ENCODE measurements around the gene GATA6.

Gene GATA6

DNA sequence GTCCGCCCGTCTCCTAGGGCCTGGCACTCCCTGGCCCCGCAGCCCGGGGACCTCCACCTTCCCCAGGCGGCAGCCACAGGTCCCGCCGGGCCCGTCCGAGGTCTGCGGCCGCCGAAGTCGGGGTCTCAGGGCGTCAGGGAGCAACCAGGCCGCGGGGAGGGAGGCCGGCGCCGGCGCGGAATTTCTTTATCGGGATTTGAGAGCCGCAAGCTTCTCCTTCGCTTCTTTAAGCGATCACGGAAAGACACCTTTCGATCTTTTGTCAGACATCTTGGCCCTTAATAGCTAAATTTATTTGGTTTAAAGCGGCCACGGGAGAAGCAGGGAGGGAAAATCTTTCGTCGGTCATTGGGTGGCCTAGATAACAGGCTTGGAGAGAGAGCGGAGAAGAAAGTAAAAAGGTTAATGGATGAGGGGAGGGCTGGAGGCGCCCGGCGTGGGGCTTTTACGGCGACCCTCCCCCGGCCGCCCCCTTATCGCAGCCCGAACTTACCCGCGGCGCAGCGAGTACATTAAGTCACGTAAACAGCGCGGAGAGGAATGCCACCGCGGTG, 4.3 kb upstream of the GATA6 start:
- in situ Hi-C loops (cut with MboI; ENCODE audit: low pct_unique_long_range_greater_than_20kb, low sequenced_read_pairs), result no loop called here

DNA sequence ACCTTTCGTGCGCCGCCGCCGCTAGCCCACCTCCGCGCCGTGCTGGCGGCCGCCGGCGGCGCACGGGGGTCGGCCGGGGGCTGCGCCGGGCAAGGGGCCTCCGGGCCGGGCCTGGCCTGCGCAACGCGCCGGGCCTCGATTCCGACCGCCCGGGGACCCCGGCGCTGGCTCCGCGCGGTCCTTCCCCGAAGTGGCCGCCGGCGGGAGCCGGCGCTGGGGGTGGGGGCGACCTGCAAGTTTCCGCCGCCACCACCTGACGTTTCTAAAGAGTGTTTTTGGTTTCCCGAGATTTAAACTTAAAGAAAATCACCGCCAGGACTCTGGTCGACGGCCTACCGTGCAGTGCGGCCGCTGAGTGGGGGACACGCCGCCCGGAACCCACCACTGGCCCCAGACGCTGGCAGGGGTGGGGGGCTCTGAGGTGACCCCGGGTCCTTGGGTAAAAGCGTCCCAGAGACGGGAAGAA, 3.8 kb upstream of the GATA6 start:
- DNase-seq, result no peak
- in situ Hi-C loops (cut with MboI; ENCODE audit: low pct_unique_long_range_greater_than_20kb, low sequenced_read_pairs), result no loop called here

More for the DNA sequence above, 4.3 kb upstream of the GATA6 start:
- DNase-seq, result no peak

DNA sequence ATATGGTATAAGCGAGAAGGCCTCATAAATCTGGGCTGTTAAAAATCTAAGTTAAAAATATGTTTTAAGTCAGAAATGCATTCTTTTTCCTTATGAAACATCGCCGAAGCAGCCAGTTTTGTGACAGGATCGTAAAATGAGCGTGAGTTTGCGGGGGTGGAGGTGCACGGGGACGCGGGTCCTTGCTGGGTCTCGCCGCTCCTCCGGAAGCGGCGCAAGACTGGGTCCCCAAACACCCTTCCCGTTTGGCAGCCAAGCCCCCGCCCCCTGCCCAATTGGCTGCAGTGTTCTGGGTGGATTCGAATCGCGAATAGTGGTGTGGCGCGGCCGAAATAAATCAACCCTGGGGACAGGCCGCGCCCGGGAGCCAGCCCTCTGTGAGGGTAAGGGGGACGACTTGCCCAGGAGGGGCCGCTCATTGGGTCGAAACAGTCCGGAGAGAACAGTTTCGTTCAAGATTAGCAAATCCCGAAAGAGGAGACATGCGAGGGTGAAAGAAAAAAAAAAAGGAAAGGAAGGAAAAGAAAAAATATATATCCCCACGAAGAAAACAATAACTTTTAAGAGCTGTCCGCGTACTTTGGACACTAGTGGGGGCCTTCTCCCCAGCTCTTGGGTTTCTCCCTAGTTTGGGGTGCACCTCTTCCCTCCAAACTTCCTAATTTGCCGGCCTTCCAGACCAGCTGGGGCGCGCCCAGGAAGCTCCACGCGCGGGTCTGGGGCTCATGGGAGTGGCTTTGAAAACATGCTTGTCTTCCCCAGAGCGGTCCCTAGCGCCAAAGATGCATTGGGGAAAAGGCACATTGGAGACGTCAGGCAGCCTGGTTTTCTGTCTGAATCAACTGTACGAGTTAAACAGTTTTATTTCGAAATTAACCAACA, 3.1 kb upstream of the GATA6 start:
- DNase-seq, result no peak
- in situ Hi-C loops (cut with MboI; ENCODE audit: low pct_unique_long_range_greater_than_20kb, low sequenced_read_pairs), result no loop called here

DNA sequence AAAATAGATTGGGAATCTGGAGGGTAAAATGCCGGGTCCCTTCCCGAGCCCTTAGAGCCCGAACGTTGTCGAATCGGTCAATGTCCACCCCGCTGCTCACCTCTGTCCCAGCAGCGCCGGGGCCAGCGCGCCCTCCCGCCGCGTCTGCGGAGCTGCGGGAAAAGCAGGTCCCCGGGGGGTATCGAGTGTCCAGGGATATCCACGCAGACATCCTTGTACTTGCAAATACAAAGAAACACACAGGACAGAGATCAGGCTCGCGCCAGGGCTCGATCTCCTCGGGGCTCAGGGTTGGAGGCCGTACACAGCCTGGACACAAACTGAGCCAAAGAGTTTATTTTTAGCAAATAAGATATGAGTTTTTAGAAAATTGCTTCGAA, 2.3 kb upstream of the GATA6 start:
- in situ Hi-C loops (cut with MboI; ENCODE audit: low pct_unique_long_range_greater_than_20kb, low sequenced_read_pairs), result no loop called here
- DNase-seq, result no peak

DNA sequence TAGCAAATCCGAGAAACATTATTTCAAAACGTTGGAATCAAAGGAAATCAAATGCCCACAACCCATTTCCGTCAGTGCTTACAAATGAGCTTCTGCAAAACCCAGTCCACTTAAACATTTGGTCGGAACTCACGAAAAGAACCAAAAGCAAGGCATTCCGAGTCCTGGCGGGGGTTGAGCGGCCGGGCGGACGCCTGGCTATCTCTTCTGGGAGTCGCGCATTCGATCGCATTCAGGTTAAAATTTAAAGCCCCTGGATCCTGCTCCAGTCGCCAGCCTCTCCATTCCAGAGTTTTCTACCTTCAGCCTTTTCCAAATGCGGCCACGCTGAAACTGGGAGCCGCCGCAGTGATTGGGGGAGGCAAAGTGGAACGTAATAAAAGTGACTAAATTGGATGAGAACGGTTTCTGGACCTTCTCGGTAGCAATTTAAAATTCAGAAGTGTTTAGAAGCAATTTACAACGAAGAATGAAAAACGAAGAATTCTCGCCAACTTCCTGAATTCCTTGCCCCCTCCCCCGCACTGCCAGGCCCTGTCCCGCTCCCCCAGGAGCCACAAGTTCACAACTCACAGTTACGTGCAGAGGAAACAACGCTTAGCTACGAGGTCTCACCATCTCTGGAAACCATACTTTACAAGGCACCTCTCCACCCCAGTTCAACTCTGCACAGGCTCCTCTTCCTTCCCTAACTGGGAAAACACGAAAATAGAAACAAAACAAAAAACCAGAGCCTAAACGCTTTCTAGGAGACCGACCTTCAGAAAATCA, 1.7 kb upstream of the GATA6 start:
- in situ Hi-C loops (cut with MboI; ENCODE audit: low pct_unique_long_range_greater_than_20kb, low sequenced_read_pairs), result no loop called here

DNA sequence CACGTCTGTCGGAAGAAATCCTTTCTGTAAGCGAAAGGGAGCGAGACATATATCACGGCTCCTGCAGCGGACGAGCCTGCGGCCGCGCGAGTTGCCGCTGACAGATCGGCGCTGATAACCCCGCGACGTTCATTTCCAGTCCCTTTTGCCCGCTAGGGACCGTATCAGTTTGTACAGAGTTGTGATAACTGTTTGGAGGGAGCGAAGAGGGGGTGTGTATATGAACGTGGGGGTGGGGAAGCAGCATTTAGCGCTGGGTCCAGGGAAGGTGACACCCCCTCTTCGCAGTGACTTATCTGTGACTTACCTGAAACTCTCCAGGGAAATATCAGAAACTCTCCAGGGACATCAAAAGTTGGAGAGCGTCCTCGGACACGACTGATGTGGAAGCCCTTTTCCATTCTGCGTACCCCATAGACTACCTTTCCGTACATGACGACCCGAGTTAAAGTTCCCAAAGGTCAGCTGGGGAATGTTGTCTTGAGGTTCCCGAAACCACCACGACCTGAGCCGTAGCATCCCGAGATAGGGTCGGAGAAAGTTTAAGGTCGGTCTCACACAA, 948 bp upstream of the GATA6 start:
- peak; percentile 18 for DNase-seq
- in situ Hi-C loops (cut with MboI; ENCODE audit: low pct_unique_long_range_greater_than_20kb, low sequenced_read_pairs), result no loop called here

More for the DNA sequence above, 1.7 kb upstream of the GATA6 start:
- DNase-seq, result no peak

DNA sequence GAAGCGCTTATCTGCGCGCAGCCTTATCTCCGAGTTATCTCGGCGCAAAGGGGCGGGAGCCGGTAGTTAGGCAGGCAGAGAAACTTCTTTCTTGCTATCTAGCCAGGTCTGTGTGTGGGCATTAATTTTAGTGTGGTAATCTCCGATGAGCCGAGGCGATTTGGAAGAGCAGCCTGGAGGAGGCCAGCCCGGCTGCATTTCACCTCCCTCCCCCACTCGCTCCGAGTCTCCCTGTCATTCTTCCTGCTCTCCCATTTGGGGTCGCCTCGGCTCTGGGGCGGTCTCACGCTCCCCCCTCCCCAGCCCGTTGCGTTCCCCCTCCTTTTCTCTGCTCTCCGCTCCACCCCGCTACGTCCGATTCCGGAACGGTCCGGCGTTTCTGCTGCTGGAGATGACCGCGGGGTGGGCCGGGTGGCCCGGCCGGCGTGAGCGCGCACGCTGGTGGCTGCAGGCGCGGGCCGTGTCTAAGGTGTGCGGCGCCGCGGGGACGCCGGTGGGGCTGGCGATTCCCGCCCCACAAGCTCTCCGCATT, 566 bp downstream of the GATA6 start:
- in situ Hi-C loops (cut with MboI; ENCODE audit: low pct_unique_long_range_greater_than_20kb, low sequenced_read_pairs), result no loop called here
- DNase-seq, result no peak

DNA sequence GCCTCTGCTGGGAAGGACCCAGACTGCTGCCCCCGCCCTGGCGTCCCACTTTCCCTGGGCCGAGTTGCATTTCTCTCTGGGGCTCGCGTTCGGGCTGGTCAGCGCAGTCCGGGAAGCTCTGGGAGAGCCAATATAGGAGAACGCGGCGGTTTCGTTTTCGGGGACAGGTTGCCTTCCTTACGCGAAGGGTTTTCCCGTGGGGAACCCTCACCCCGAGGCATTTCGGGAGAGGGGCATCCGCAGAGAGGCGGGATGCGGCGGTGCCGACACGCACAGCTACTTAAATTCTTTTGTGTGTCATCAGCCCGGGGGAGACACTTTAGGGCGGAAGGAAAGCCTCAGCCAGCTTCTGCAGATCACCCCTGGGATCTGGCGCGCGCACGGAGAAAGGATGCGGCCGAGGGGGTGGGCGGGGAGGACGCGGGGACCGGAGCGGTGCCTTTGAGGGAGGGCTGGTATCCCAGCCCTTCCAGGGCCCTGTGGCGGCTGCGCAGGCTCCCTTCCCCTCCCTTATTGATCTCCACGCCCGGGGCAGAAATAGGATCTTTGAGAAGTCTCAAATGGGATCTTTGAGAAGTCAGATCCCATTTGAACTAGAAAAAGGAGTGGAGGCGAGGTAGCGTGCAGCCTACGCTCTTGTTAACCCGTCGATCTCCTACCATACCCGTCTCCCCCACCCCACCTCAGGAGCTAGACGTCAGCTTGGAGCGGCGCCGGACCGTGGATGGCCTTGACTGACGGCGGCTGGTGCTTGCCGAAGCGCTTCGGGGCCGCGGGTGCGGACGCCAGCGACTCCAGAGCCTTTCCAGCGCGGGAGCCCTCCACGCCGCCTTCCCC, 1.2 kb downstream of the GATA6 start:
- DNase-seq, result peak; percentile 39
- in situ Hi-C loops (cut with MboI; ENCODE audit: low pct_unique_long_range_greater_than_20kb, low sequenced_read_pairs), result no loop called here

DNA sequence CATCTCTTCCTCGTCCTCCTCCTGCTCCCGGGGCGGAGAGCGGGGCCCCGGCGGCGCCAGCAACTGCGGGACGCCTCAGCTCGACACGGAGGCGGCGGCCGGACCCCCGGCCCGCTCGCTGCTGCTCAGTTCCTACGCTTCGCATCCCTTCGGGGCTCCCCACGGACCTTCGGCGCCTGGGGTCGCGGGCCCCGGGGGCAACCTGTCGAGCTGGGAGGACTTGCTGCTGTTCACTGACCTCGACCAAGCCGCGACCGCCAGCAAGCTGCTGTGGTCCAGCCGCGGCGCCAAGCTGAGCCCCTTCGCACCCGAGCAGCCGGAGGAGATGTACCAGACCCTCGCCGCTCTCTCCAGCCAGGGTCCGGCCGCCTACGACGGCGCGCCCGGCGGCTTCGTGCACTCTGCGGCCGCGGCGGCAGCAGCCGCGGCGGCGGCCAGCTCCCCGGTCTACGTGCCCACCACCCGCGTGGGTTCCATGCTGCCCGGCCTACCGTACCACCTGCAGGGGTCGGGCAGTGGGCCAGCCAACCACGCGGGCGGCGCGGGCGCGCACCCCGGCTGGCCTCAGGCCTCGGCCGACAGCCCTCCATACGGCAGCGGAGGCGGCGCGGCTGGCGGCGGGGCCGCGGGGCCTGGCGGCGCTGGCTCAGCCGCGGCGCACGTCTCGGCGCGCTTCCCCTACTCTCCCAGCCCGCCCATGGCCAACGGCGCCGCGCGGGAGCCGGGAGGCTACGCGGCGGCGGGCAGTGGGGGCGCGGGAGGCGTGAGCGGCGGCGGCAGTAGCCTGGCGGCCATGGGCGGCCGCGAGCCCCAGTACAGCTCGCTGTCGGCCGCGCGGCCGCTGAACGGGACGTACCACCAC, 2.1 kb downstream of the GATA6 start:
- DNase-seq, result no peak
- in situ Hi-C loops (cut with MboI; ENCODE audit: low pct_unique_long_range_greater_than_20kb, low sequenced_read_pairs), result no loop called here

DNA sequence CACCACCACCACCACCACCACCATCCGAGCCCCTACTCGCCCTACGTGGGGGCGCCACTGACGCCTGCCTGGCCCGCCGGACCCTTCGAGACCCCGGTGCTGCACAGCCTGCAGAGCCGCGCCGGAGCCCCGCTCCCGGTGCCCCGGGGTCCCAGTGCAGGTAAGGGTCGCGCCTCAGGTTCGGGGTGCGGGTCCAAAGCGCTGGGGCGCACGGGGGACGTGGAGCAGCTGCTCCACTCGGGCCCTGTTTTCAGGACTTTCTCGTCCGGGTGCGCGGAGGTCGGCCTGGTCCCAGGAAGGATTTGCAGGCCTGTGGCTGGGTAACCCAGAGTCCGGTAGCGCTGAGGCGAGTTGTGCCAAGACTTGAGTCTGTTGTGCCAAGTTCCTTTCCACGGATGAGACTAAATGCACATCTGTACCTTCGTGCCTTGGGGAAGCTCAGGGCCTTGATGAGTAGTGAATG, 2.8 kb downstream of the GATA6 start:
- in situ Hi-C loops (cut with MboI; ENCODE audit: low pct_unique_long_range_greater_than_20kb, low sequenced_read_pairs), result no loop called here
- no peak for DNase-seq

DNA sequence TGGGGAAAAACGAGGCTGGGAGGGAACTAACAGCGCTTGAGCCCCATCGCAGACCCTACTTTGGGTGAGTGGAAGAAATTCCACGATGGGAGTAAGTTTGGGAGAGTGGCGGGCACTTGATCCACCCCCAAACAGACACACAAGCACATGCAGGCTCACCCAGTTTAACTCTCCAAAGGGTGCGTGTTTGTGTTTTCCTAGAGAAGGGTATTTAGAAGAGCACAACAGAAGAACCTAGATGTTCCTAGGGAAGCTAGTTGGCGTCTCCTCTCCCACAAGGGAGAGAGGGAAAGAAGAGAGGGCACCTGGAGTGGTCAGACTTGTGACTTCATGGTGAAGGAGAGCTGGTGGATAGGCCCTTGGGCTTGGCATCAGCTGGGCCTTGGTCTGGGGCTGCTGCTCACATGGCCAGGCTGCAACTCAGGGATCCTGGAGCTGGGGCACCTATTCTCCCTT, 3.2 kb downstream of the GATA6 start:
- in situ Hi-C loops (cut with MboI; ENCODE audit: low pct_unique_long_range_greater_than_20kb, low sequenced_read_pairs), result no loop called here
- DNase-seq, result no peak

DNA sequence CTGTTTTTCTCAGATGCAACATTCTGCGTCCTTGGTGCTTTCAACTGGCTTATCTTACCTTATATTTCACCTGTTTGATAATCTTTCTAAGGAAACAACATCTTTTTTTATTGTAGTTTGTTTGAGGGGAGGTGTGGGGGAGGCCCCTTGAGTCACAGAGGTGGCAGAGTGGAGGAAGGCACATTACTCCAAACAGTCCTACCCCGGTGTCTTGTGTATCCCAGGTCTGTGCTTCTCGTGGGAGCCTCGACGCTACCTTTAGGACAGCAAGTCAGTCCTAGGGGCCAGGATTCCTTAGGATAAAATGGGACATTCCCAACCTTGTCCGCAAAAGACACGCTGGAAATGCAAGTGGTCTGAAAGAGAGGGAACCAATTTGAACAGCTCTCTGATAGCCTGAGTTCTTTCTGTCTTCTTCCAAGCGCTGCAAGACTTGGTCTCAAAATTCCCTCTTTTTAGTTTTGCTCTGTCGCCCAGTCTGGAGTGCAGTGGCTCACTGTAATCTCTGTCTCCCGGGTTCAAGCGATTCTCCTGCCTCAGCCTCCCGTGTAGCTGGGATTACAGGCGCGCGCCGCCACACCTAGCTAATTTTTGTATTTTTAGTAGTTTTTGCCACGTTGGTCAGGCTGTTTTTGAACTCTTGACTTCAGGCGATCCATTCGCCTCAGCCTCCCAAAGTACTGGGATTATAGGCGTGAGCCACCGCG, 4.0 kb downstream of the GATA6 start:
- in situ Hi-C loops (cut with MboI; ENCODE audit: low pct_unique_long_range_greater_than_20kb, low sequenced_read_pairs), result no loop called here
- DNase-seq, result no peak

DNA sequence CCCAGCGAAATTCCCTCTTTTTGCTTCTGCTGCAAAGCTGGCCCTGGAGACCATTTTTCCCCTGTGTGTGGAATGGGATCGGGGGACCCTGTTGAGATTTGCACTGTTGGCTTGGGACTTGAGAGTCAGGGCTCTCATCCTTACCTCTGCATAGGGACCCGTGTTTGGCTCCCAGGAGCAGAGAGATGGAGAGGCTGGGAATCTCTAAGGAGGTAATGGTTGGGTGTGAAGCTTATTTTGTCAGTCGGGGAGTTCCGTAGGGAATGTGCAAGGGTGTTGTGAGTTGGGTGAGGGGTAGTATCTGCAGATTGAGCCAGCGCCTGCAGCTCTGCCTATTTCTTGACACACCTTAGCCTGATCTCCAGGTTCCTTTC, 4.5 kb downstream of the GATA6 start:
- in situ Hi-C loops (cut with MboI; ENCODE audit: low pct_unique_long_range_greater_than_20kb, low sequenced_read_pairs), result no loop called here
- DNase-seq, result no peak

DNA sequence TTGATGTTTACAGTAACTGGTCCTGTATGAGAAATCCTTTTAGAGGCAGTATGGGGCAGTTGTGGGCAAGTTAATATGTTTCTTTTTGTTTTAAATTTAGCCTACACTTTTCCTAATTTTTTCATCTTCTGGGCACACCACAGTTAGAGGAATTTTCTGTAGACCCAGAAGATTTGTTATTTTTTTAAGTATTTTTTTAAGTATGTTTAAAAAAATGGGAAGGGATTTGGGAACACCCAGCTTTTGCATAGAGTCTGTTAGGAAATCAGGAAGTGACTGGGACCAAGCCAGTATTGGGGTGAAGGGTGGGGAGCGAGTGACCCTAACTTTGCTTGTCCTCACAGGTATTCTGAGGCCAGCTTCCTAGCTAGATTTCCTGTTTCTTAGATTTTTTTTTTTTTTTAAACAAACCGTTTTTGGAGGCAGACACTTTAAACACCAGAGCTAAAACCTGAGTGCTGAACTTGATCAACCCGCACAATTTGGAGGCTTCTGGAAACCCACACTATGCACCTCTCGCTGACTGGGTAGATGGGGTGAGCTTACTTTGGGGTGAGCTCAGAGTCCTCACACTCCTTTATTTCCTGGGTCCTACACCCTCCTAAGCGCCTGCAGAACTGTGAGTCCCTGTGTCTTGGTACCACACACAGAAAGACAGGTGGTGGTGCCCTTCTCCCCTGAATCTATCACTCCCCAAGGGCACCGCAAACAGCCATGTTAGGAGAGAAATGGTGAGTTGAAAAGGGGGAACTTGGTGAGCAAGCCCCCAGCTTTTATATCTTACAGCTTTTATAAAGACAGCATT, 5.2 kb downstream of the GATA6 start:
- in situ Hi-C loops (cut with MboI; ENCODE audit: low pct_unique_long_range_greater_than_20kb, low sequenced_read_pairs), result no loop called here
- no peak for DNase-seq

DNA sequence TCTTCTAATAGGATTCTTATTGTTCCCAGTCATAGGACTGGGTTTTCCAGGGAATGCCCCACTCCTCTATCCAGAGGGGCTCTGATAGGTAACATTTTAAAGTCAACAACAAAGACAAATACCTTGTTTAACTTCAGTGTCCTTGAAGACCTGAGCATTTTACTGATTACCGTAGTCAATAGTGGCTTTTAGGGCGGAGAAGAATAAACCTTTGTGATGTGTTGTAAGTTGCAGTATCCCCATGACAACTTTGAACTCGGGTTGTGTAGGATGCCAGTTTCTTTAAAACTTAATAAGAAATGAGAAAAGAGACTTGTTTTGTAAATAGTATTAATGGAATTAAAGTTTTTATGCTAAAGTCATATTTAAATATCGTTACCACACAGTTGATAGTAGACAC, 6.0 kb downstream of the GATA6 start:
- no peak for DNase-seq
- in situ Hi-C loops (cut with MboI; ENCODE audit: low pct_unique_long_range_greater_than_20kb, low sequenced_read_pairs), result no loop called here

Measured in KBM-7 (cell line).